HepG2 (cell line): ENCODE data around the gene INTS2. TPM values are rescaled to one million over a fixed set of nuclear protein-coding genes. Genes with fewer than 3 reads are reported as not detected.

Experiments
- ARID2 ChIP-seq: sonication (generic); formaldehyde crosslinking; IDR thresholded peaks from 2 replicates; pipeline ENCODE4 v1.8.1; 2022; ENCODE audit warnings: mild to moderate bottlenecking, missing genetic modification reagents, borderline replicate concordance
- ATF7-NPFF ChIP-seq: sonication (generic); formaldehyde crosslinking; IDR thresholded peaks from 2 replicates; pipeline ENCODE4 v1.8.1; 2023; ENCODE audit warnings: mild to moderate bottlenecking, low read depth, missing genetic modification reagents, moderate library complexity
- ATRX ChIP-seq: sonication (generic); formaldehyde crosslinking; IDR thresholded peaks from 2 replicates; pipeline ENCODE4 v1.4.0; 2020; ENCODE audit warnings: missing genetic modification reagents, borderline replicate concordance
- BORCS8-MEF2B ChIP-seq: sonication (generic); formaldehyde crosslinking; IDR thresholded peaks from 2 replicates; pipeline ENCODE4 v1.8.0; 2022; ENCODE audit warnings: mild to moderate bottlenecking, missing genetic modification reagents
- FOXO1 ChIP-seq: sonication (generic); formaldehyde crosslinking; IDR thresholded peaks from 2 replicates; pipeline ENCODE4 v1.4.0; 2020; ENCODE audit warnings: missing genetic modification reagents
- GFI1 ChIP-seq: sonication (generic); formaldehyde crosslinking; IDR thresholded peaks from 2 replicates; pipeline ENCODE4 v1.5.0; 2020; ENCODE audit warnings: missing genetic modification reagents, mild to moderate bottlenecking, borderline replicate concordance
- HES4 ChIP-seq: sonication (generic); formaldehyde crosslinking; IDR thresholded peaks from 2 replicates; pipeline ENCODE4 v1.9.0; 2021; ENCODE audit warnings: mild to moderate bottlenecking, missing genetic modification reagents, borderline replicate concordance
- HMG20B ChIP-seq: conservative IDR thresholded peaks from 2 replicates; pipeline ENCODE4 v1.6.1; 2016; ENCODE audit warnings: missing genetic modification reagents, missing compliant biosample characterization
- JUND ChIP-seq: sonication (generic); formaldehyde crosslinking; IDR thresholded peaks from 2 replicates; pipeline ENCODE4 v1.8.0; 2022; ENCODE audit warnings: mild to moderate bottlenecking, missing genetic modification reagents
- MEIS1 ChIP-seq: sonication (generic); formaldehyde crosslinking; IDR thresholded peaks from 2 replicates; pipeline ENCODE4 v1.9.0; 2021; ENCODE audit warnings: mild to moderate bottlenecking, missing genetic modification reagents, moderate library complexity, borderline replicate concordance
- MIER2 ChIP-seq: IDR thresholded peaks from 2 replicates; pipeline ENCODE4 v1.6.1; 2016; ENCODE audit warnings: missing biosample characterization, missing genetic modification reagents
- NR1H2 ChIP-seq: sonication (generic); formaldehyde crosslinking; IDR thresholded peaks from 2 replicates; pipeline ENCODE4 v1.8.1; 2022; ENCODE audit warnings: low read depth, missing genetic modification reagents, borderline replicate concordance
- PBX2 ChIP-seq: IDR thresholded peaks from 2 replicates; pipeline ENCODE4 v1.6.1; 2016; ENCODE audit warnings: control low read depth
- SCMH1 ChIP-seq: sonication (generic); formaldehyde crosslinking; IDR thresholded peaks from 2 replicates; pipeline ENCODE4 v1.9.0; 2021; ENCODE audit warnings: missing genetic modification reagents, mild to moderate bottlenecking, borderline replicate concordance
- SKIL ChIP-seq: sonication (generic); formaldehyde crosslinking; IDR thresholded peaks from 2 replicates; pipeline ENCODE4 v1.8.0; 2022; ENCODE audit warnings: missing genetic modification reagents, mild to moderate bottlenecking, moderate library complexity, borderline replicate concordance
- SP1 ChIP-seq, 2 experiments: fragments of 450-650 bp in 1 of 2; sonication (generic) in 1 of 2; formaldehyde crosslinking in 1 of 2; IDR thresholded peaks; 2 replicates each; pipeline versions ENCODE4 v1.4.0 to v1.6.1; 2016 to 2020; ENCODE audit warnings: missing genetic modification reagents in 1 of 2
- ZNF256 ChIP-seq: sonication (generic); formaldehyde crosslinking; conservative IDR thresholded peaks from 2 replicates; pipeline ENCODE4 v1.4.0; 2020; ENCODE audit warnings: missing genetic modification reagents
- ZNF615 ChIP-seq: sonication (generic); formaldehyde crosslinking; IDR thresholded peaks from 2 replicates; pipeline ENCODE4 v1.5.0; 2020; ENCODE audit warnings: mild to moderate bottlenecking, missing genetic modification reagents, borderline replicate concordance
- ZNF644 ChIP-seq: IDR thresholded peaks from 2 replicates; pipeline ENCODE4 v1.6.1; 2016; ENCODE audit warnings: low read depth
- ZNF660 ChIP-seq: sonication (generic); formaldehyde crosslinking; IDR thresholded peaks from 2 replicates; pipeline ENCODE4 v1.5.1; 2020; ENCODE audit warnings: mild to moderate bottlenecking, low read depth, missing genetic modification reagents, borderline replicate concordance
- ZNF672 ChIP-seq: sonication (generic); formaldehyde crosslinking; IDR thresholded peaks from 2 replicates; pipeline ENCODE4 v1.8.1; 2022; ENCODE audit warnings: missing genetic modification reagents
- ZNF704 ChIP-seq: sonication (generic); formaldehyde crosslinking; IDR thresholded peaks from 2 replicates; pipeline ENCODE4 v1.8.1; 2023; ENCODE audit warnings: mild to moderate bottlenecking, inconsistent platforms, moderate library complexity, missing genetic modification reagents, borderline replicate concordance
- ZNF737 ChIP-seq: sonication (generic); formaldehyde crosslinking; IDR thresholded peaks from 2 replicates; pipeline ENCODE4 v1.5.0; 2020; ENCODE audit warnings: missing genetic modification reagents, mild to moderate bottlenecking, borderline replicate concordance
- ZSCAN30 ChIP-seq: sonication (generic); formaldehyde crosslinking; IDR thresholded peaks from 2 replicates; pipeline ENCODE4 v1.5.0; 2020; ENCODE audit warnings: mild to moderate bottlenecking, missing genetic modification reagents
- ZSCAN9 ChIP-seq: IDR thresholded peaks from 2 replicates; pipeline ENCODE4 v1.6.1; 2016; ENCODE audit warnings: borderline replicate concordance
- polyA plus RNA-seq, 8 experiments: library from polyadenylated mRNA; depleted of rRNA in 3 of 8; stranded (reverse) in 7 of 8; unstranded in 1 of 8; fragments of >200 nt; fragmentation: Illumina TruSeq in 4 of 8; extraction: Trizol in 4 of 8; gene quantifications; 2 replicates each; pipeline versions ENCODE4 v1.2.1 to v1.2.3, GENCODE V29; 2011 to 2016; ENCODE audit warnings: low read depth in 4 of 8, missing spikeins in 1 of 8, mixed read lengths in 1 of 8; ENCODE audit not compliant: insufficient read depth in 1 of 8
- total RNA-seq, 5 experiments: library from RNA; depleted of rRNA; stranded (reverse); fragments of >200 nt; fragmentation: Illumina TruSeq; extraction: Trizol; gene quantifications; 2 replicates each; pipeline ENCODE4 v1.2.3, GENCODE V29; 2016; ENCODE audit warnings: low read depth in 1 of 5

The INTS2 gene
- total and polyA plus RNA-seq, 2 of the 13 experiments (the other 11 are each of a cell fraction or from before 2014, with no cell fraction given): 20.5 to 30.2 TPM

GRCh38 chr17:61927208-61928100 is at the start of gene INTS2 (continued):
- TF ChIP-seq ZNF737 (CRISPR knock-in tag) (peak; percentile 96; the same call in 1 of the 2 replicates), GFI1 (peak; percentile 87), FOXO1 (0 out of 2 replicates have a peak, but pooled peaks have one; percentile 32), ZNF644 (CRISPR knock-in tag) (no peak), HMG20B (peak; percentile 51; the same call in 1 of the 2 replicates), ATF7-NPFF (CRISPR knock-in tag) (peak; percentile 90), ZNF660 (CRISPR knock-in tag) (no peak), ZNF615 (CRISPR knock-in tag) (0 out of 2 replicates have a peak, but pooled peaks have one; percentile 79), MIER2 (peak; percentile 65), PBX2 (CRISPR knock-in tag) (no peak; the same call in 1 of the 2 replicates), ZNF672 (CRISPR knock-in tag) (no peak; the same call in 1 of the 2 replicates), ZNF704 (peak; percentile 85), BORCS8-MEF2B (peak; percentile 94), SP1 (IDR thresholded peaks at IDR 0.05) (no peak), SP1 (CRISPR knock-in tag; IDR thresholded peaks at IDR 0.05) (peak; percentile 87), NR1H2 (CRISPR knock-in tag) (no peak), ARID2 (CRISPR knock-in tag) (no peak), ATRX (CRISPR knock-in tag) (no peak), ZNF256 (CRISPR knock-in tag) (peak; percentile 83; the same call in 1 of the 2 replicates), SKIL (no peak), HES4 (CRISPR knock-in tag) (peak; percentile 91), JUND (peak; percentile 58; the same call in 1 of the 2 replicates), SCMH1 (CRISPR knock-in tag) (no peak), MEIS1 (peak; percentile 87; the same call in 1 of the 2 replicates), ZSCAN30 (CRISPR knock-in tag) (peak; percentile 64; the same call in 1 of the 2 replicates), ZSCAN9 (peak; percentile 90)
